Muscle layer of duodenum (tissue), 2 donors: ENCODE data around the gene MCF2L2.

Source experiments
- H3K27ac ChIP-seq: one replicate; pipeline ENCODE4 v1.7.0; 2013; ENCODE audit warnings: mild to moderate bottlenecking, low read length
- H3K27me3 ChIP-seq: one replicate; pipeline ENCODE4 v1.7.0; 2013; ENCODE audit warnings: low read depth, mild to moderate bottlenecking, control low read depth, low read length
- H3K36me3 ChIP-seq, 2 donors: one replicate each; pipeline ENCODE4 v1.7.0; 2013; ENCODE audit warnings: low read length in 2 of 2, control low read depth in 1 of 2, mild to moderate bottlenecking in 1 of 2; ENCODE audit not compliant: insufficient read depth in 2 of 2, control insufficient read depth in 1 of 2
- H3K4me1 ChIP-seq, 2 donors: one replicate each; pipeline ENCODE4 v1.7.0; 2013; ENCODE audit warnings: low read length in 2 of 2, mild to moderate bottlenecking in 2 of 2, control low read depth in 1 of 2, moderate library complexity in 1 of 2; ENCODE audit not compliant: insufficient read depth in 2 of 2, control insufficient read depth in 1 of 2
- H3K4me3 ChIP-seq, 2 donors: one replicate each; pipeline ENCODE4 v1.7.0; 2013; ENCODE audit warnings: low read length in 2 of 2, low read depth in 1 of 2, mild to moderate bottlenecking in 1 of 2
- H3K9me3 ChIP-seq, 2 donors: one replicate each; pipeline ENCODE4 v1.7.0; 2013; ENCODE audit warnings: low read length in 2 of 2, control low read depth in 1 of 2, mild to moderate bottlenecking in 1 of 2; ENCODE audit not compliant: control insufficient read depth in 1 of 2
- donor health status: healthy.

The MCF2L2 gene

GRCh38 chr3:183226333-183226890 is 202.0 kb downstream of the MCF2L2 start:
- Histone ChIP-seq H3K4me1 (no peaks in the 10 kb centered on the region), H3K9me3 (no peaks in the 10 kb centered on the region), H3K36me3 (no peaks in the 10 kb centered on the region), H3K27ac (no peak overlapping the region), H3K27me3 (no peaks in the 10 kb centered on the region), H3K4me3 (no peak overlapping the region)

GRCh38 chr3:183224180-183224970 is 204.0 kb downstream of the MCF2L2 start:
- H3K27ac ChIP-seq: no peak overlapping the region

DNA sequence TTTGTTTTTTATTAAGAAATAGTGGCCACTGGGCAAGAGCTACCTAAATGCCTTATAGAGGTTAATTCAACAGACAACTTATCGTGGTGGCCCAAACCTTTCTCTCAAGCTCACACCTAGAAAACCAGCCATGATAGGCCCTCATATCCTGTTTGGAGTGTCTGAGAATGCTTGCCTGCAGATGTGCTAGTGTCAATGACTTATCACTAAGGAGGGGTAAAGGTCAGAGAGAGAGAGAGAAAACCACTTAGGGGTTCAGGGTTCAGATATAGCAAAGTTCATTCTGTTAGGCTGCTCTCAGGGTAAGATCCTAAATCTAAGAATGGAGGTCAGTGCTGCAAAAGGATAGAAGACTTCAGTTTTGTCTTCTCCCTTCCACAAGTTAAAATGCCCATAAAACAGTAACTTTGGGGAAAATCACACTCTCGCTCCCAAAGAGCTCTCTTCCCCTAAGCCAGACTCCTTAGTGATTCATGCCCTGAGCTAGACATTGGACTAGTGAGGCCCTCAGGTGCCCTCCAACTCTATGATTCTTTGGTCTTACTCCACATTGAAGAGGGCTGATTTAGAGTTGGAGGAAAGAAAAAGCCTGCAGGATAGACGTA is 205.7 kb downstream of the MCF2L2 start:
- no peaks in the 10 kb centered on the region for H3K4me1 ChIP-seq
- no peaks in the 10 kb centered on the region for H3K9me3 ChIP-seq
- H3K27me3 ChIP-seq: no peaks in the 10 kb centered on the region
- no peak overlapping the region for H3K27ac ChIP-seq
- H3K36me3 ChIP-seq: no peaks in the 10 kb centered on the region
- H3K4me3 ChIP-seq: no peak overlapping the region

More at GRCh38 chr3:183224180-183224970, 204.0 kb downstream of the MCF2L2 start:
- Histone ChIP-seq H3K27me3 (no peaks in the 10 kb centered on the region), H3K9me3 (no peaks in the 10 kb centered on the region), H3K36me3 (no peaks in the 10 kb centered on the region), H3K4me3 (no peak overlapping the region), H3K4me1 (no peaks in the 10 kb centered on the region)

GRCh38 chr3:183220828-183221227 is 207.6 kb downstream of the MCF2L2 start:
- no peaks in the 10 kb centered on the region for H3K9me3 ChIP-seq

DNA sequence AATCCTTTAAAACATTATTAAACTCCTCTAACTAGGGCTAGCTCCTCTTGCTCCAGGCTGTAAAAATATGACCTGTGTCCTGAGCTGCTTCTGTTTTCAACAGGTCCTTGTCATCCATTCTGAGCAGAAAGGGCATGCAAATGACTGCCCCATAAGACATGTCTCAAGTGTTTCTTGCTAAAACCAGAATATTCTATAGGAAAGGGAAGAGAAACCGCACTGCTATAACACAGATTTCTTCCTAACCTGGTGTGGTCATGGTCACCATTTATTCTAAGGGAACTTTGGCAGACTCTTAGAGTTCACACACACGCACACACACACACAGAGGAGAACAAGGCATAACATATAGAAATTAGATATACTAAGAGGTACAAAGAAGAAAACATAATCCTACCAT is 209.6 kb downstream of the MCF2L2 start:
- Histone ChIP-seq H3K36me3 (no peaks in the 10 kb centered on the region), H3K27me3 (no peaks in the 10 kb centered on the region), H3K4me3 (no peak overlapping the region), H3K27ac (no peak overlapping the region), H3K4me1 (no peaks in the 10 kb centered on the region), H3K9me3 (no peaks in the 10 kb centered on the region)

More at GRCh38 chr3:183220828-183221227, 207.6 kb downstream of the MCF2L2 start:
- Histone ChIP-seq H3K4me3 (no peak overlapping the region), H3K4me1 (no peaks in the 10 kb centered on the region), H3K27ac (no peak overlapping the region), H3K27me3 (no peaks in the 10 kb centered on the region), H3K36me3 (no peaks in the 10 kb centered on the region)

GRCh38 chr3:183217548-183218332 is 210.7 kb downstream of the MCF2L2 start:
- Histone ChIP-seq H3K4me1 (no peaks in the 10 kb centered on the region), H3K4me3 (no peak overlapping the region), H3K27me3 (no peaks in the 10 kb centered on the region), H3K36me3 (no peaks in the 10 kb centered on the region), H3K9me3 (no peaks in the 10 kb centered on the region), H3K27ac (no peak overlapping the region)

GRCh38 chr3:183215591-183216202 is 212.7 kb downstream of the MCF2L2 start:
- no peaks in the 10 kb centered on the region for H3K27me3 ChIP-seq
- no peak overlapping the region for H3K4me3 ChIP-seq
- no peaks in the 10 kb centered on the region for H3K36me3 ChIP-seq
- no peak overlapping the region for H3K27ac ChIP-seq
- H3K4me1 ChIP-seq: no peaks in the 10 kb centered on the region
- no peaks in the 10 kb centered on the region for H3K9me3 ChIP-seq

DNA sequence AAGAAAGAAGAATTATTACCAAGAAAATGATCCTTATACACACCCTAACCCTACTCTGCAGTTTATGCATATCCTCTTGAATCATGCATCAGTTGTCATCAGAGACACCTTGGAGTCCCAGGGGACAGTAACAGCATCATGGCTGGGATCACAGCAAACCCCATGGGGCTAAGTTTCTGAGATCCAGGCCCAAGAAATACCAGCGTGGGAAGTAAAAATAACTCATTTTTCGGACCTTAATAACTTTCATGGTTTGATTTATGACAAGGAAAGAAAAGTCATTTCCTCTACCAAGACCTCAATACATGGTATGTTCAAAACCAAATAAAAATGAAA is 214.2 kb downstream of the MCF2L2 start:
- Histone ChIP-seq H3K4me1 (no peaks in the 10 kb centered on the region), H3K4me3 (no peak overlapping the region), H3K36me3 (no peaks in the 10 kb centered on the region), H3K9me3 (no peaks in the 10 kb centered on the region), H3K27ac (no peak overlapping the region), H3K27me3 (no peaks in the 10 kb centered on the region)

GRCh38 chr3:183213415-183214276 is 214.8 kb downstream of the MCF2L2 start:
- Histone ChIP-seq H3K4me1 (no peaks in the 10 kb centered on the region), H3K36me3 (no peaks in the 10 kb centered on the region), H3K4me3 (no peak overlapping the region), H3K27me3 (no peaks in the 10 kb centered on the region), H3K27ac (no peak overlapping the region), H3K9me3 (no peaks in the 10 kb centered on the region)

DNA sequence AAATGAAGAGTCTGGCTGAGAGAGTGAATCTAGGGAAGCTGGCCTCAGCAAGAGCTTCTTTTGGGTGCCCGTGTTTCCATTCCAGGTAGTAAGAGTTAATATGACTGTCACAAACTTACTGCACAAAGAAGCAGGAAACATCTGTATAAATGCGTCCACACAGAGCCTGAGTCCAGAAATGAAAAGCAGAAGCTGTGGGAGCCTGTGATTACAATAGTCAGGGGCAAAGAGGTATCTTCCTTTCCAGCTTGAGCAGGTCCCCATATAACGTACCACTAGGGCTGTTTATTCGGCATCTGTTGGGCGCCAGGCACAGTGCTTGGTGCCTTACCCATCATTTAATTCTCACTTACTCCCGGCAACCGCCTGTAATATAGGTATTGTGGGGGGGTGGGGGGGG is 215.9 kb downstream of the MCF2L2 start:
- Histone ChIP-seq H3K27me3 (no peaks in the 10 kb centered on the region), H3K36me3 (no peaks in the 10 kb centered on the region), H3K9me3 (no peaks in the 10 kb centered on the region), H3K4me1 (no peaks in the 10 kb centered on the region), H3K4me3 (no peak overlapping the region), H3K27ac (no peak overlapping the region)
